Endothelial cell of umbilical vein (primary cell): Measurements from ENCODE around the gene CCDC54. TPM values are rescaled to one million over a fixed set of nuclear protein-coding genes. Genes with fewer than 3 reads are reported as not detected.

Source experiments
- BruUV-seq: library from RNA; stranded (reverse); fragments of 400-500 nt; replicated peaks from 2 replicates; lab custom pipeline; 2021; lab: Mats Ljungman, UMichigan
- CTCF ChIA-PET: fragments of 300-600, 350-600 bp; sonication (Branson Sonifier 250); formaldehyde crosslinking; loops from one replicate; lab custom pipeline; 2021; ENCODE audit warnings: antibody characterized with exemption, inconsistent platforms; lab: Charles Lee
- POLR2A ChIA-PET: fragments of 300-600, 350-600 bp; sonication (Branson Sonifier 250); formaldehyde crosslinking; loops from one replicate; lab custom pipeline; 2021; ENCODE audit warnings: antibody characterized with exemption, inconsistent platforms; lab: Charles Lee
- DNase-seq: peaks from one replicate; pipeline ENCODE4 v3.0.0-alpha.2; 2011; ENCODE audit warnings: low read depth, low spot score
- FAIRE-seq: peaks from 2 replicates; lab custom pipeline; 2011; peaks lifted over from hg19 to GRCh38; lab: Jason Lieb, UNC
- H2AFZ ChIP-seq: 2 replicates; pipeline ENCODE4 v1.6.0; 2012; ENCODE audit warnings: low read depth, low read length, control low read depth, inconsistent platforms
- H3K27ac ChIP-seq: 2 replicates; pipeline ENCODE4 v1.5.1; 2011; ENCODE audit warnings: low read depth, mild to moderate bottlenecking, control low read depth, low read length, moderate library complexity; ENCODE audit not compliant: insufficient read depth
- H3K27me3 ChIP-seq, 2 experiments: 2 replicates each; pipeline versions ENCODE4 v1.6.0 to v1.6.1; 2011; ENCODE audit warnings: low read length in 2 of 2, mixed read lengths in 1 of 2; ENCODE audit not compliant: control insufficient read depth in 2 of 2, insufficient read depth in 2 of 2
- H3K36me3 ChIP-seq, 2 experiments: 2 replicates in 1 of 2; 3 replicates in 1 of 2; pipeline ENCODE4 v1.5.1; 2011; ENCODE audit warnings: low read length in 2 of 2, mild to moderate bottlenecking in 1 of 2, moderate library complexity in 1 of 2; ENCODE audit not compliant: control insufficient read depth in 2 of 2, insufficient read depth in 2 of 2; ENCODE audit errors: extremely low read depth in 1 of 2
- H3K4me1 ChIP-seq: 3 replicates; pipeline ENCODE4 v1.5.1; 2011; ENCODE audit warnings: mild to moderate bottlenecking, low read length; ENCODE audit not compliant: control insufficient read depth, insufficient read depth; ENCODE audit errors: extremely low read depth
- H3K4me2 ChIP-seq: 2 replicates; pipeline ENCODE4 v1.6.1; 2011; ENCODE audit warnings: low read length, control low read depth, mixed read lengths; ENCODE audit not compliant: insufficient read depth
- H3K4me3 ChIP-seq, 3 experiments: fragments of 200-600 bp in 1 of 3; sonication (generic), shearing (Covaris generic) in 1 of 3; replicated peaks in 1 of 3; 2 replicates each; pipeline ENCODE4 v1.5.1; 2011 to 2016; ENCODE audit warnings: control low read depth in 3 of 3, low read length in 3 of 3, mild to moderate bottlenecking in 2 of 3, inconsistent platforms in 1 of 3, low read depth in 1 of 3, moderate library complexity in 1 of 3; ENCODE audit not compliant: insufficient read depth in 1 of 3
- H3K79me2 ChIP-seq: 2 replicates; pipeline ENCODE4 v1.6.0; 2012; ENCODE audit warnings: low read length, inconsistent platforms; ENCODE audit not compliant: control insufficient read depth, insufficient read depth
- H3K9ac ChIP-seq: replicated peaks from 2 replicates; pipeline ENCODE3; 2011; ENCODE audit warnings: low read length, control low read depth; ENCODE audit not compliant: insufficient read depth; ENCODE audit errors: extremely low read depth
- H3K9me1 ChIP-seq: replicated peaks from 3 replicates; pipeline ENCODE4 v1.6.0; 2011; ENCODE audit warnings: mild to moderate bottlenecking, low read length; ENCODE audit not compliant: control insufficient read depth, insufficient read depth; ENCODE audit errors: extremely low read depth
- H3K9me3 ChIP-seq: replicated peaks from 2 replicates; pipeline ENCODE4 v1.5.1; 2012; ENCODE audit warnings: low read length, inconsistent platforms; ENCODE audit not compliant: control insufficient read depth, insufficient read depth
- H4K20me1 ChIP-seq: replicated peaks from 2 replicates; pipeline ENCODE3; 2011; ENCODE audit warnings: mild to moderate bottlenecking, low read length; ENCODE audit not compliant: control insufficient read depth, insufficient read depth; ENCODE audit errors: extremely low read depth
- EZH2 ChIP-seq: IDR thresholded peaks from 2 replicates; pipeline ENCODE4 v1.6.1; 2012; ENCODE audit warnings: borderline replicate concordance, low read depth, mild to moderate bottlenecking, moderate library complexity, low read length, inconsistent platforms; ENCODE audit not compliant: severe bottlenecking
- FOS ChIP-seq: IDR thresholded peaks from 2 replicates; pipeline ENCODE4 v1.6.1; 2011; ENCODE audit warnings: mild to moderate bottlenecking, low read length, moderate library complexity, borderline replicate concordance; ENCODE audit not compliant: insufficient read depth
- JUN ChIP-seq: IDR thresholded peaks from 2 replicates; pipeline ENCODE4 v1.6.1; 2011; ENCODE audit warnings: borderline replicate concordance, low read depth; ENCODE audit not compliant: insufficient read length, insufficient read depth
- MYC ChIP-seq: IDR thresholded peaks from one replicate; pipeline ENCODE4 v1.6.1; 2011; ENCODE audit warnings: mild to moderate bottlenecking, low read depth, low read length
- POLR2A ChIP-seq: IDR thresholded peaks from 2 replicates; pipeline ENCODE4 v1.6.1; 2012; ENCODE audit warnings: low read depth, mild to moderate bottlenecking, control low read depth, low read length
- POLR2AphosphoS5 ChIP-seq: IDR thresholded peaks from 2 replicates; pipeline ENCODE4 v1.6.1; 2012; ENCODE audit warnings: low read depth, mild to moderate bottlenecking, control low read depth, low read length, moderate library complexity; ENCODE audit not compliant: insufficient read depth
- dilution Hi-C: fragments of 300-500 bp; cut with MboI; formaldehyde crosslinking; loops from one replicate; pipeline ENCODE4 v1.15.0; 2019; ENCODE audit warnings: low sequenced_read_pairs; ENCODE audit not compliant: extremely low pct_ligation_motif_present
- intact Hi-C: fragments of 100-400 bp; cut with micrococcal nuclease; formaldehyde crosslinking; loops from one replicate; pipeline ENCODE4 v1.10.0; 2022
- polyA plus RNA-seq, 4 experiments: library from polyadenylated mRNA; depleted of rRNA in 3 of 4; stranded (reverse) in 3 of 4; unstranded in 1 of 4; fragments of >200 nt; gene quantifications; 2 replicates each; pipeline versions ENCODE4 v1.2.1 to v1.2.3, GENCODE V29; 2011 to 2012; ENCODE audit warnings: missing spikeins in 1 of 4
- total RNA-seq: library from RNA; stranded (reverse); gene quantifications from 2 replicates; pipeline ENCODE4 v1.2.3, GENCODE V29; 2021
- TF ChIP-seq, protein P1 (sequence below), 2 donors: IDR thresholded peaks; 1 replicate in 1 of 2; 2 replicates in 1 of 2; pipeline ENCODE4 v1.5.1; 2011; ENCODE audit warnings: low read length in 2 of 2, mild to moderate bottlenecking in 2 of 2, moderate library complexity in 2 of 2, control low read depth in 1 of 2, inconsistent platforms in 1 of 2, low read depth in 1 of 2; ENCODE audit not compliant: insufficient read depth in 1 of 2; ENCODE audit errors: extremely low read depth in 1 of 2
- TF ChIP-seq, protein P2 (sequence below): IDR thresholded peaks from 2 replicates; pipeline ENCODE4 v1.6.1; 2011; ENCODE audit not compliant: insufficient read depth, insufficient read length

CCDC54 gene
- total and polyA plus RNA-seq, 2 donors (not counting 3 experiments of a cell fraction or from before 2014, with no cell fraction given), result not detected

DNA sequence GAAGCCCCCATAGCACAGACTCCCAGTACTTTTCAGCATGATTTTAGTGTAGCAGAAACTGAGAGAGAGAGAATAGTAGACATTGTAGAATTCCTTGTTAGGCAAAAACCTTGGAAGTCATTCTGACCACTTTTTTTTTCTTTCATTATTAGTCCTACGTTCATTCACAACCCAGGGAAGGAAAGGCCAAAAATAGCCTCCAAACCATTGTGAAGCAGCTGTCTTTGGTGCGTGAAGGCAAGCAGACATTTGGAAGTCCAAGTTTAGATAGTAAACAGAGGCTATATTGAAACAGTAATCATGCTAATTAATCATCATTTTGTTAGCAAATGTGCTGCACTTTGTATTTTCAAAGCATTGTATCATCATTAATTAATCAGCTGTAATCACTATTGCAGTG lies 34.5 kb downstream of the CCDC54 start:
- H3K9ac ChIP-seq, result no peak overlapping the region
- H3K9me1 ChIP-seq, result no peaks in the 10 kb centered on the region
- H4K20me1 ChIP-seq, result no peaks in the 10 kb centered on the region
- no peak overlapping the region for H3K4me3 ChIP-seq
- ChIA-PET CTCF (interaction anchor here (1.0 to 4.5 kb wide), 2 partner anchors 10 to 140 kb away, joined by 3 to 26 read pairs; no protein-coding TSS in a partner anchor), POLR2A (no interaction called here)
- TF ChIP-seq POLR2AphosphoS5, result no peak
- TF ChIP-seq, protein P1, sequence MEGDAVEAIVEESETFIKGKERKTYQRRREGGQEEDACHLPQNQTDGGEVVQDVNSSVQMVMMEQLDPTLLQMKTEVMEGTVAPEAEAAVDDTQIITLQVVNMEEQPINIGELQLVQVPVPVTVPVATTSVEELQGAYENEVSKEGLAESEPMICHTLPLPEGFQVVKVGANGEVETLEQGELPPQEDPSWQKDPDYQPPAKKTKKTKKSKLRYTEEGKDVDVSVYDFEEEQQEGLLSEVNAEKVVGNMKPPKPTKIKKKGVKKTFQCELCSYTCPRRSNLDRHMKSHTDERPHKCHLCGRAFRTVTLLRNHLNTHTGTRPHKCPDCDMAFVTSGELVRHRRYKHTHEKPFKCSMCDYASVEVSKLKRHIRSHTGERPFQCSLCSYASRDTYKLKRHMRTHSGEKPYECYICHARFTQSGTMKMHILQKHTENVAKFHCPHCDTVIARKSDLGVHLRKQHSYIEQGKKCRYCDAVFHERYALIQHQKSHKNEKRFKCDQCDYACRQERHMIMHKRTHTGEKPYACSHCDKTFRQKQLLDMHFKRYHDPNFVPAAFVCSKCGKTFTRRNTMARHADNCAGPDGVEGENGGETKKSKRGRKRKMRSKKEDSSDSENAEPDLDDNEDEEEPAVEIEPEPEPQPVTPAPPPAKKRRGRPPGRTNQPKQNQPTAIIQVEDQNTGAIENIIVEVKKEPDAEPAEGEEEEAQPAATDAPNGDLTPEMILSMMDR (IDR thresholded peaks at IDR 0.05; ENCODE audit: extremely low read depth in 1 of 2, insufficient read depth in 1 of 2, low read depth in 1 of 2, low read length in 2 of 2), result no peak
- no peak for TF ChIP-seq POLR2A
- TF ChIP-seq, protein P2, sequence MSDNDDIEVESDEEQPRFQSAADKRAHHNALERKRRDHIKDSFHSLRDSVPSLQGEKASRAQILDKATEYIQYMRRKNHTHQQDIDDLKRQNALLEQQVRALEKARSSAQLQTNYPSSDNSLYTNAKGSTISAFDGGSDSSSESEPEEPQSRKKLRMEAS, result no peak
- dilution Hi-C loops, result no loop called here
- intact Hi-C loops, result no loop called here
- no peaks in the 10 kb centered on the region for H3K79me2 ChIP-seq
- no peaks in the 10 kb centered on the region for H3K4me1 ChIP-seq
- DNase-seq, result no peak
- no peak overlapping the region for H3K4me2 ChIP-seq
- FAIRE-seq, result no peak
- no peak overlapping the region for H2AFZ ChIP-seq
- BruUV-seq, result no TSS peak
- H3K27me3 ChIP-seq, result peaks cover 0 to 4% of the 10 kb centered on the region in 2 experiments
- no peaks in the 10 kb centered on the region for H3K36me3 ChIP-seq
- H3K27ac ChIP-seq, result no peak overlapping the region
- no peaks in the 10 kb centered on the region for H3K9me3 ChIP-seq

DNA sequence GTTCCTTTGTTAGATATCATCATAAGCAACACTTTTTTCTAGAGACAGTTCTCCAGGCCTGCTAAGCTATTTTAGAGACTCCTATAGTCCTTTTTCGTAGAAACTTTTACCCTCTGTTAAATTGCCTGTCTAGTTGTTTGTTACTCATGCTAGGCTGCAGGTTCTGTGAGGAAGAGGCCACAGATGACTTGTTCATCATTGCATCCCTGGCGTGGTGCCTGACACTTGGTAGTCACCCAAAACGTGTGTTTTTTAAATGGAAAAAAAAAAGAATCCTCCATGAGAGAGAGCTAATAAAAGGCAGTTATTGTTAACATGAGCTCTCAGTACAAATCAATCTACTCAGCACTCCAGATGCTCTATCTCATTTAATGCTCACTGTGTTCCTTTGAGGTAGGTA lies 35.1 kb downstream of the CCDC54 start:
- POLR2A ChIA-PET, result no interaction called here
- H3K9me1 ChIP-seq, result no peaks in the 10 kb centered on the region
- dilution Hi-C loops (no loop called here), intact Hi-C loops (no loop called here)
- H3K27me3 ChIP-seq, result peaks cover 0 to 4% of the 10 kb centered on the region in 2 experiments
- H3K27ac ChIP-seq, result no peak overlapping the region
- no peaks in the 10 kb centered on the region for H3K4me1 ChIP-seq
- TF ChIP-seq POLR2AphosphoS5, result no peak
- TF ChIP-seq MYC, result no peak
- TF ChIP-seq, protein P2, result no peak
- no peak for TF ChIP-seq FOS
- TF ChIP-seq EZH2, result no peak
- TF ChIP-seq, protein P1 (IDR thresholded peaks at IDR 0.05; ENCODE audit: extremely low read depth in 1 of 2, insufficient read depth in 1 of 2, low read depth in 1 of 2, low read length in 2 of 2), result no peak
- no peak for TF ChIP-seq JUN
- no peaks in the 10 kb centered on the region for H3K79me2 ChIP-seq
- no peak for FAIRE-seq
- no peak overlapping the region for H3K4me3 ChIP-seq
- no peak overlapping the region for H2AFZ ChIP-seq
- no peak overlapping the region for H3K4me2 ChIP-seq
- H3K9me3 ChIP-seq, result no peaks in the 10 kb centered on the region
- CTCF ChIA-PET, result interaction anchor here (1.0 to 4.5 kb wide), 3 partner anchors 9 to 141 kb away, joined by 3 to 26 read pairs (median 4); no protein-coding TSS in a partner anchor
- H3K36me3 ChIP-seq, result no peaks in the 10 kb centered on the region
- H4K20me1 ChIP-seq, result no peaks in the 10 kb centered on the region
- BruUV-seq, result no TSS peak
- DNase-seq, result no peak
- H3K9ac ChIP-seq, result no peak overlapping the region
